HL-60 (cell line): ENCODE data around the gene KLHL33.

Experiments
- DNase-seq, 2 experiments: peaks; one replicate each; pipeline ENCODE4 v3.0.0-alpha.2; 2010 to 2020; ENCODE audit warnings: low read depth in 1 of 2, low spot score in 1 of 2
- H3K27ac ChIP-seq: fragments of 250-450 bp; sonication (Bioruptor Pico); replicated peaks from 2 replicates; pipeline ENCODE4 v1.5.1; 2020; ENCODE audit warnings: mild to moderate bottlenecking, moderate library complexity
- H3K27me3 ChIP-seq: fragments of 250-450 bp; sonication (Bioruptor Pico); 2 replicates; pipeline ENCODE4 v1.5.1; 2021; ENCODE audit warnings: mild to moderate bottlenecking, moderate library complexity; ENCODE audit not compliant: insufficient read depth, poor library complexity, severe bottlenecking
- H3K4me3 ChIP-seq: replicated peaks from 2 replicates; pipeline ENCODE4 v1.5.1; 2011; ENCODE audit warnings: mild to moderate bottlenecking, control low read depth, low read length; ENCODE audit not compliant: insufficient read depth
- CTCF ChIP-seq: IDR thresholded peaks from one replicate; pipeline ENCODE4 v1.5.1; 2011; ENCODE audit warnings: low read length, control low read depth, inconsistent platforms; ENCODE audit not compliant: insufficient read depth
- GABPA ChIP-seq: IDR thresholded peaks from 2 replicates; pipeline ENCODE4 v1.6.1; 2012; ENCODE audit warnings: low read depth
- POLR2AphosphoS5 ChIP-seq: IDR thresholded peaks from 2 replicates; pipeline ENCODE4 v1.6.1; 2012; ENCODE audit warnings: low read depth
- REST ChIP-seq: IDR thresholded peaks from 2 replicates; pipeline ENCODE4 v1.6.1; 2012; ENCODE audit warnings: low read depth; ENCODE audit not compliant: insufficient replicate concordance
- SPI1 ChIP-seq: IDR thresholded peaks from 2 replicates; pipeline ENCODE4 v1.6.1; 2012; ENCODE audit warnings: low read depth, mild to moderate bottlenecking, borderline replicate concordance

Gene KLHL33

GRCh38 chr14:20386276-20386855, 49.6 kb downstream of the KLHL33 start:
- Histone ChIP-seq H3K27ac (no peak overlapping the region), H3K4me3 (no peak overlapping the region), H3K27me3 (no peaks in the 10 kb centered on the region)
- TF ChIP-seq CTCF (no peak), SPI1 (no peak), POLR2AphosphoS5 (no peak)
- DNase-seq, result no peak

GRCh38 chr14:20384886-20385285, 51.1 kb downstream of the KLHL33 start:
- TF ChIP-seq SPI1, result no peak
- TF ChIP-seq POLR2AphosphoS5, result no peak
- TF ChIP-seq CTCF, result no peak
- TF ChIP-seq REST, result no peak
- TF ChIP-seq GABPA, result no peak
- Histone ChIP-seq H3K27ac (no peak overlapping the region), H3K4me3 (no peak overlapping the region), H3K27me3 (no peaks in the 10 kb centered on the region)
- no peak for DNase-seq

- Histone ChIP-seq H3K4me3 (no peak overlapping the region), H3K27me3 (no peaks in the 10 kb centered on the region), H3K27ac (no peak overlapping the region)
- DNase-seq, result no peak
- TF ChIP-seq POLR2AphosphoS5 (no peak), SPI1 (no peak), REST (no peak), CTCF (no peak), GABPA (no peak)
Measured at GRCh38 chr14:20384321-20384720, 51.6 kb downstream of the KLHL33 start.

- DNase-seq, result no peak
- H3K4me3 ChIP-seq, result no peak overlapping the region
- no peaks in the 10 kb centered on the region for H3K27me3 ChIP-seq
- TF ChIP-seq SPI1, result no peak
- no peak for TF ChIP-seq GABPA
- H3K27ac ChIP-seq, result no peak overlapping the region
Measured at GRCh38 chr14:20383636-20384035, 52.3 kb downstream of the KLHL33 start.
